ENCODE results near the gene NOX4. TPM values are rescaled to one million over a fixed set of nuclear protein-coding genes. Genes with fewer than 3 reads are reported as not detected.
"Not testable (repeated sequence)": the region's sequence is repeated elsewhere in the genome, so short reads cannot be mapped to it uniquely, and the experiment has no call there.

NOX4 gene
- total RNA-seq, 5 donors from 2014 or later (not counting 1 experiment from before 2014, with no cell fraction given): not detected

DNA sequence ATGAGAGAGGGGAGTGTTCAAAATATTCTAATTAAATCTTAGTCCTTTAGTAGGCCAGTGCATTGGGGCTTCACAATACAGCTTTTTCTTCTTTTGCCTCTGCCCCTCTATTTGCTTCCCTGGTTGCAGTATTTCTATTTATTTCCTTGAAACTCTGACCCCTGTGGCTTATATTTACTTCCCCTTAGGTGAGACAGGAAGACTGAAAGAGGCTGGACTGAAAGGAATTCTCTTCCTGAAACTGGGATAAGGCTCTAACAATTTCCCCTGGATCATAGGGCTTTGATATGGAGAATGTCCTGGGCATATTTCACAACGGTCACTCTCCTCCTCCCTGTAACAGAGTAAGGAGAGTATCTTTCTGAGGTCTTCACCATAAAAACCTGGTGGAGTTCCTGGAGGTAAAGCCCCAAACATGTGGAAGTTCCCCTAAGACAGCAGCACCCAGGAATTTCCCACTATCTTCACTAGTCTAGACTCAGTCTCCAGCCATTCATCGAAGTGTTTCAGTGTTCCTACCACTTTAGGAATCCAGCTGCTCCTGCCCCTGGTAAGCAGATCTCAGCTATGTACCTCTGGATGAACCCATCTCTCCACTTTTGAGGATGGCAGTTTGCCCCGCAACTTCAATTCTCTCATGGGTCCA lies 210.0 kb downstream of the NOX4 start:
- H3K4me3 ChIP-seq (ENCODE audit: control insufficient read depth in 1 of 2, extremely low read depth in 1 of 2, low read length in 1 of 2); H3K4me3 Mint-ChIP-seq; H3K4me1 ChIP-seq (ENCODE audit: control insufficient read depth in 1 of 2, extremely low read depth in 1 of 2, insufficient read depth in 2 of 2, low read length in 2 of 2); H3K27me3 Mint-ChIP-seq; H3K9me3 ChIP-seq; POLR2A ChIA-PET; H3K27me3 ChIP-seq (replicated peaks in 1 of 2; ENCODE audit: control insufficient read depth in 2 of 2, extremely low read depth in 1 of 2, insufficient read depth in 2 of 2, low read length in 1 of 2); H3K36me3 ChIP-seq (ENCODE audit: control insufficient read depth in 2 of 2, extremely low read depth in 1 of 2, insufficient read depth in 1 of 2, low read length in 1 of 2); CTCF ChIA-PET; H3K27ac Mint-ChIP-seq; H3K36me3 Mint-ChIP-seq; ATAC-seq (replicated peaks in 1 of 4); H3K27ac ChIP-seq (ENCODE audit: low read length); H3K4me1 Mint-ChIP-seq; H3K9me3 Mint-ChIP-seq; DNase-seq: not testable (repeated sequence)
- 50% methylated on average over 1 of the region's 3 CpGs for whole genome bisulfite sequencing (ENCODE audit: insufficient coverage)

DNA sequence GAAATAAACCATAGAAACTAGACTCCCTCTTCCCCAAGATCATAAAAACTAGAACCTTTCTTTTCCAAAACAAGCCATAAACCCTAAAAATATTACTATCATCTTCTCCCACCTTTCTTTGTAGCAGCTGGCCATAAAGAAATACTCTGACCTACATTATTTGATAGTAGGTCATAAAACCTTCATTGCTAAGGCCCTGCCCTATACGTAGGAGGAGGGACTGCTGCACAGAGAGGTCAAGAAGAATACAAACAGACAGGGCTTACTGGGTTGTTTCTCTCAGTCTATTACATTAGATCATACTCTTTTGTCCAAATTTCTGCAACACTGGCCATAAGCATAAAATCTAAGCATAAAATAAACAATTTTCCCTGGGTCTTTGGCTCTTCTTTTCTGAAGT lies 212.0 kb downstream of the NOX4 start:
- no peak for DNase-seq
- Histone ChIP-seq H3K4me1 (ENCODE audit: control insufficient read depth in 1 of 2, extremely low read depth in 1 of 2, insufficient read depth in 2 of 2, low read length in 2 of 2) (no peaks in the 10 kb centered on the region), H3K27me3 (replicated peaks in 1 of 2; ENCODE audit: control insufficient read depth in 2 of 2, extremely low read depth in 1 of 2, insufficient read depth in 2 of 2, low read length in 1 of 2) (no peaks in the 10 kb centered on the region), H3K27ac (ENCODE audit: low read length) (no peak overlapping the region), H3K9me3 (no peaks in the 10 kb centered on the region), H3K36me3 (ENCODE audit: control insufficient read depth in 2 of 2, extremely low read depth in 1 of 2, insufficient read depth in 1 of 2, low read length in 1 of 2) (no peaks in the 10 kb centered on the region), H3K4me3 (ENCODE audit: control insufficient read depth in 1 of 2, extremely low read depth in 1 of 2, low read length in 1 of 2) (no peak overlapping the region)
- WGBS (ENCODE audit: insufficient coverage): no CpG with 5 or more reads among the region's 1 CpG
- Mint-ChIP-seq H3K9me3 (peaks cover 0 to 4% (median 0%) of the 10 kb centered on the region in 3 donors), H3K36me3 (no peaks in the 10 kb centered on the region), H3K4me3 (no peak overlapping the region), H3K27me3 (no peaks in the 10 kb centered on the region), H3K27ac (no peak overlapping the region), H3K4me1 (no peaks in the 10 kb centered on the region)
- ChIA-PET POLR2A (no interaction called here), CTCF (no interaction called here)
- ATAC-seq (replicated peaks in 1 of 4): no peak

- WGBS (ENCODE audit: insufficient coverage): no CpG with 5 or more reads among the region's 1 CpG
- H3K27me3 Mint-ChIP-seq: no peaks in the 10 kb centered on the region
- POLR2A ChIA-PET: no interaction called here
These were observed 215.2 kb downstream of the NOX4 start for GRCh38 chr11:89275966-89276365.

More at GRCh38 chr11:89275966-89276365, 215.2 kb downstream of the NOX4 start:
- Mint-ChIP-seq H3K27ac (no peak overlapping the region), H3K9me3 (peaks cover 0 to 8% (median 2%) of the 10 kb centered on the region in 3 donors), H3K36me3 (no peaks in the 10 kb centered on the region), H3K4me1 (peaks cover 0 to 9% (median 0%) of the 10 kb centered on the region in 3 donors), H3K4me3 (no peak overlapping the region)
- CTCF ChIA-PET: no interaction called here
- Histone ChIP-seq H3K27ac (ENCODE audit: low read length) (no peak overlapping the region), H3K27me3 (replicated peaks in 1 of 2; ENCODE audit: control insufficient read depth in 2 of 2, extremely low read depth in 1 of 2, insufficient read depth in 2 of 2, low read length in 1 of 2) (no peaks in the 10 kb centered on the region), H3K9me3 (no peaks in the 10 kb centered on the region), H3K36me3 (ENCODE audit: control insufficient read depth in 2 of 2, extremely low read depth in 1 of 2, insufficient read depth in 1 of 2, low read length in 1 of 2) (no peaks in the 10 kb centered on the region), H3K4me1 (ENCODE audit: control insufficient read depth in 1 of 2, extremely low read depth in 1 of 2, insufficient read depth in 2 of 2, low read length in 2 of 2) (no peaks in the 10 kb centered on the region), H3K4me3 (ENCODE audit: control insufficient read depth in 1 of 2, extremely low read depth in 1 of 2, low read length in 1 of 2) (no peak overlapping the region)
- ATAC-seq (replicated peaks in 1 of 4) (no peak), DNase-seq (no peak)

Other genes starting within 250 kb of the NOX4 start
- not detected for gene TRIM77, start 218.9 kb upstream of the NOX4 start, total RNA-seq